ENCODE measurements around the gene PDE6H. TPM values are rescaled to one million over a fixed set of nuclear protein-coding genes. Genes with fewer than 3 reads are reported as not detected.

The PDE6H gene
- total RNA-seq, 4 donors from 2014 or later, result not detected

GRCh38 chr12:14999021-14999694, 26.3 kb downstream of the PDE6H start:
- WGBS, 2 donors, result 94 to 96% methylated on average over 2 of the region's 2 CpGs
- peaks cover 18 to 29% of the 10 kb centered on the region in 2 donors for H3K4me1 ChIP-seq
- no peak for DNase-seq
- no peaks in the 10 kb centered on the region for H3K36me3 ChIP-seq
- intact Hi-C loops (cut with DNase I), result loop anchor here (10.0 kb wide), 1 partner anchor 64 kb away; the partner anchor contains the start of gene ERP27
- H3K27ac ChIP-seq, result no peak overlapping the region
- TF ChIP-seq POLR2A (IDR thresholded peaks at IDR 0.05), result no peak
- no peak for TF ChIP-seq CTCF (IDR thresholded peaks at IDR 0.05)
- H3K9me3 ChIP-seq, result no peaks in the 10 kb centered on the region
- H3K27me3 ChIP-seq, result no peaks in the 10 kb centered on the region
- H3K4me3 ChIP-seq (replicated peaks in 1 of 3), result no peak overlapping the region

- Histone ChIP-seq H3K36me3 (no peaks in the 10 kb centered on the region), H3K9me3 (no peaks in the 10 kb centered on the region), H3K4me3 (replicated peaks in 1 of 3) (no peak overlapping the region), H3K4me1 (peaks cover 13 to 24% of the 10 kb centered on the region in 2 donors), H3K27me3 (no peaks in the 10 kb centered on the region), H3K27ac (no peak overlapping the region)
- intact Hi-C loops (cut with DNase I), result loop anchor here (10.0 kb wide), 2 partner anchors 65 to 225 kb away; partner anchors contain the start of genes ERP27 and RERG
- DNase-seq, result no peak
- 93% methylated on average over 2 of the region's 2 CpGs for WGBS, 2 donors
- TF ChIP-seq POLR2A (IDR thresholded peaks at IDR 0.05) (no peak), CTCF (IDR thresholded peaks at IDR 0.05) (no peak)
Measured at GRCh38 chr12:14999695-15000365, 27.0 kb downstream of the PDE6H start.

GRCh38 chr12:15000575-15000974, 27.7 kb downstream of the PDE6H start:
- Histone ChIP-seq H3K4me1 (peaks cover 17 to 21% of the 10 kb centered on the region in 2 donors), H3K36me3 (no peaks in the 10 kb centered on the region), H3K4me3 (replicated peaks in 1 of 3) (no peak overlapping the region), H3K27me3 (no peaks in the 10 kb centered on the region), H3K27ac (no peak overlapping the region), H3K9me3 (no peaks in the 10 kb centered on the region)
- intact Hi-C loops (cut with DNase I), result loop anchor here (10.0 kb wide), 1 partner anchor 224 kb away; the partner anchor contains the start of gene RERG
- 94% methylated on average over 2 of the region's 2 CpGs for WGBS, 2 donors
- no peak for TF ChIP-seq CTCF (IDR thresholded peaks at IDR 0.05)
- TF ChIP-seq POLR2A (IDR thresholded peaks at IDR 0.05), result no peak
- DNase-seq, result no peak

- TF ChIP-seq POLR2A (IDR thresholded peaks at IDR 0.05), result no peak
- TF ChIP-seq CTCF (IDR thresholded peaks at IDR 0.05), result no peak
- intact Hi-C loops (cut with DNase I), result loop anchor here (10.0 kb wide), 1 partner anchor 223 kb away; the partner anchor contains the start of gene RERG
- 12 to 20% methylated on average over 6 of the region's 6 CpGs for WGBS, 2 donors
Measured at GRCh38 chr12:15001733-15002382, 29.0 kb downstream of the PDE6H start.

More at GRCh38 chr12:15001733-15002382, 29.0 kb downstream of the PDE6H start:
- no peaks in the 10 kb centered on the region for H3K36me3 ChIP-seq
- peak; percentile 51 to 69 for DNase-seq
- no peaks in the 10 kb centered on the region for H3K9me3 ChIP-seq
- H3K27me3 ChIP-seq, result no peaks in the 10 kb centered on the region
- H3K4me1 ChIP-seq, result peaks cover 18 to 22% of the 10 kb centered on the region in 2 donors
- H3K4me3 ChIP-seq (replicated peaks in 1 of 3), result no peak overlapping the region
- peak overlapping the region in 1 of 3 donors; percentile 35 for H3K27ac ChIP-seq
